GM12891 (cell line): ENCODE data around the gene DHCR7.

Experiments used
- PAX5 ChIP-seq: IDR thresholded peaks from 2 replicates; pipeline ENCODE4 v1.6.1; 2011; ENCODE audit warnings: low read length, moderate library complexity, mild to moderate bottlenecking; ENCODE audit not compliant: insufficient read depth, severe bottlenecking
- POLR2A ChIP-seq: IDR thresholded peaks from 2 replicates; pipeline ENCODE4 v1.6.1; 2011; ENCODE audit warnings: low read depth, low read length, control low read depth
- POLR2AphosphoS5 ChIP-seq: IDR thresholded peaks from 2 replicates; pipeline ENCODE4 v1.6.1; 2011; ENCODE audit warnings: low read depth, low read length, control low read depth
- SPI1 ChIP-seq: IDR thresholded peaks from 2 replicates; pipeline ENCODE4 v1.6.1; 2011; ENCODE audit warnings: low read depth, low read length, control low read depth
- TAF1 ChIP-seq: IDR thresholded peaks from 2 replicates; pipeline ENCODE4 v1.6.1; 2011; ENCODE audit warnings: low read depth, low read length, control low read depth

DNA sequence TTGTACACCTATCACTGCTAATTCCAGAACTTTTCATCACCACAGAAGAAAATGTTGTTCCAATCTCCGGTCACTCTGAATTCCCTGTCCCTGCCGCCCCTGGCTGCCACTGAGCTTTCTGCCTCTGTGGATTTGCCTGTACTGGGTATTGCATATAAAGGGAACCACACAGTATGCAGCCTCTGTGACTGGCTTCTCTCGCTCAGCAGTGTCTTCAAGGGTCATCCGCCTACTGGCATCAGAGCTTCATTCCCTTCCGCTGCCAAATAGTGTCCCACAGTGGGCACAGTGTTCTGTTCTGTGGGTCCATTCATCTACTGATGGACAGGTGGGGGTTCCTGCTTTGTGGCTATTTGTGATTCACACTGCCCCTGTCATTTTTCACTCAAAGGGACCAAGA is 5.3 kb downstream of the DHCR7 start:
- TF ChIP-seq POLR2A (no peak), POLR2AphosphoS5 (no peak), TAF1 (no peak), SPI1 (no peak), PAX5 (no peak)
